SK-N-SH treated with all-trans-retinoic acid at 6 μM for 48 hours (cell line): Measurements from ENCODE around the gene OR51B4.

ENCODE experiments used
- ATAC-seq: fragments of 200-7000 bp; cut with Tn5 transposase; 3 replicates; pipeline ENCODE4 v1.9.1; 2020; ENCODE audit warnings: mild to moderate bottlenecking, moderate library complexity
- BACH2 ChIP-seq: fragments of 250-450 bp; sonication (Bioruptor Pico); IDR thresholded peaks from 2 replicates; pipeline ENCODE4 v1.9.0; 2021; ENCODE audit warnings: mild to moderate bottlenecking, borderline replicate concordance
- CSDC2 ChIP-seq: fragments of 250-450 bp; sonication (Bioruptor Pico); IDR thresholded peaks from 2 replicates; pipeline ENCODE4 v1.5.0; 2020; ENCODE audit warnings: mild to moderate bottlenecking, moderate library complexity
- ESRRG ChIP-seq: fragments of 250-450 bp; sonication (Bioruptor Pico); IDR thresholded peaks from 2 replicates; pipeline ENCODE4 v1.6.1; 2021; ENCODE audit warnings: mild to moderate bottlenecking
- GLIS3 ChIP-seq: fragments of 250-450 bp; sonication (Bioruptor Pico); IDR thresholded peaks from 2 replicates; pipeline ENCODE4 v1.5.0; 2020; ENCODE audit warnings: mild to moderate bottlenecking, moderate library complexity
- ISL1 ChIP-seq: fragments of 250-450 bp; sonication (Bioruptor Pico); IDR thresholded peaks from 2 replicates; pipeline ENCODE4 v2.1.2; 2022; ENCODE audit warnings: mild to moderate bottlenecking, moderate library complexity
- OSR1 ChIP-seq: fragments of 250-450 bp; sonication (Bioruptor Pico); IDR thresholded peaks from 2 replicates; pipeline ENCODE4 v1.8.0; 2022; ENCODE audit warnings: moderate library complexity, mild to moderate bottlenecking, inconsistent platforms
- RARB ChIP-seq: fragments of 250-450 bp; sonication (Bioruptor Pico); IDR thresholded peaks from 2 replicates; pipeline ENCODE4 v1.8.0; 2021; ENCODE audit warnings: mild to moderate bottlenecking, moderate library complexity
- SNAI2 ChIP-seq: fragments of 250-450 bp; sonication (Bioruptor Pico); IDR thresholded peaks from 2 replicates; pipeline ENCODE4 v1.5.0; 2020; ENCODE audit warnings: mild to moderate bottlenecking, moderate library complexity
- TOX ChIP-seq: fragments of 250-450 bp; sonication (Bioruptor Pico); IDR thresholded peaks from 2 replicates; pipeline ENCODE4 v1.8.0; 2021; ENCODE audit warnings: mild to moderate bottlenecking, moderate library complexity, borderline replicate concordance
- ZC3H10 ChIP-seq: fragments of 250-450 bp; sonication (Bioruptor Pico); IDR thresholded peaks from 2 replicates; pipeline ENCODE4 v1.5.1; 2021; ENCODE audit warnings: mild to moderate bottlenecking, moderate library complexity
- ZFP3 ChIP-seq: fragments of 250-450 bp; sonication (Bioruptor Pico); IDR thresholded peaks from 2 replicates; pipeline ENCODE4 v1.5.0; 2020; ENCODE audit warnings: mild to moderate bottlenecking, moderate library complexity
- ZFP30 ChIP-seq: fragments of 450-650 bp; formaldehyde crosslinking; IDR thresholded peaks from 2 replicates; pipeline ENCODE4 v1.5.0; 2022; ENCODE audit warnings: mild to moderate bottlenecking, moderate library complexity
- ZNF565 ChIP-seq: fragments of 450-650 bp; formaldehyde crosslinking; conservative IDR thresholded peaks from 2 replicates; pipeline ENCODE4 v1.5.0; 2020; ENCODE audit warnings: low read depth, mild to moderate bottlenecking, moderate library complexity
- ZNF8 ChIP-seq: fragments of 450-650 bp; formaldehyde crosslinking; IDR thresholded peaks from 2 replicates; pipeline ENCODE4 v1.5.0; 2020; ENCODE audit warnings: mild to moderate bottlenecking, moderate library complexity
- TF ChIP-seq, protein P1 (sequence below): fragments of 250-450 bp; sonication (Bioruptor Pico); IDR thresholded peaks from 2 replicates; pipeline ENCODE4 v1.5.1; 2021; ENCODE audit warnings: mild to moderate bottlenecking, moderate library complexity
- TF ChIP-seq, protein P2 (sequence below): fragments of 250-450 bp; sonication (Bioruptor Pico); IDR thresholded peaks from 2 replicates; pipeline ENCODE4 v1.8.0; 2020; ENCODE audit warnings: mild to moderate bottlenecking, moderate library complexity, borderline replicate concordance
- TF ChIP-seq, protein P3 (sequence below): fragments of 250-450 bp; sonication (Bioruptor Pico); IDR thresholded peaks from 2 replicates; pipeline ENCODE4 v1.8.0; 2021; ENCODE audit warnings: low read depth, mild to moderate bottlenecking, moderate library complexity, borderline replicate concordance
- TF ChIP-seq, protein P4 (sequence below): fragments of 250-450 bp; sonication (Bioruptor Pico); IDR thresholded peaks from 2 replicates; pipeline ENCODE4 v1.5.0; 2020; ENCODE audit warnings: mild to moderate bottlenecking, moderate library complexity

Gene OR51B4

DNA sequence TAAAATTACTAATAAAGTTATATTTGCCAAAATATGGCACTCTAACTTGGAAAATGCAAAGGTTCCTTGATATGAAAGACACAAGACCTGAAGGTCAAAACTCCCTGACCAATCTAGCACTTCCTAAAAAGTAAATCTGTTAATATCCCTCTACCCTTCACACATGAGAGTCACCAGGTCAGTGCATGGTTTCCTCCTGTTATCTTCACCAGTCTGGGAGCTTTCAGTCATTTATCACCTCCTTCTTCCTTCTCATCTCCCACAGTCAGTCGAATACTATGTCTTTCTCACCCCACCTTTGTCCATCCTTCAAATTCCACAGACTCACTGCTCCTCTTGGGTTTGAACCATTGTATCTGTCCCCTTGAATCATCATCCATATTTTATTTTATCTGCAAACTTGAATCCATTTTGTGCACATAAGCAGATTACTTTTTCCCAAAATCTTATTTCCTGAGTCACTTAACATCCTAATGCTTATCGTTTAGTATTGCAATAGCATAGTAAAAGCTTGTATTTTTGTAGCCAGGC is 34.6 kb downstream of the OR51B4 start:
- no peak for TF ChIP-seq GLIS3
- no peak for TF ChIP-seq ZNF8 (CRISPR knock-in tag)
- TF ChIP-seq, protein P1, sequence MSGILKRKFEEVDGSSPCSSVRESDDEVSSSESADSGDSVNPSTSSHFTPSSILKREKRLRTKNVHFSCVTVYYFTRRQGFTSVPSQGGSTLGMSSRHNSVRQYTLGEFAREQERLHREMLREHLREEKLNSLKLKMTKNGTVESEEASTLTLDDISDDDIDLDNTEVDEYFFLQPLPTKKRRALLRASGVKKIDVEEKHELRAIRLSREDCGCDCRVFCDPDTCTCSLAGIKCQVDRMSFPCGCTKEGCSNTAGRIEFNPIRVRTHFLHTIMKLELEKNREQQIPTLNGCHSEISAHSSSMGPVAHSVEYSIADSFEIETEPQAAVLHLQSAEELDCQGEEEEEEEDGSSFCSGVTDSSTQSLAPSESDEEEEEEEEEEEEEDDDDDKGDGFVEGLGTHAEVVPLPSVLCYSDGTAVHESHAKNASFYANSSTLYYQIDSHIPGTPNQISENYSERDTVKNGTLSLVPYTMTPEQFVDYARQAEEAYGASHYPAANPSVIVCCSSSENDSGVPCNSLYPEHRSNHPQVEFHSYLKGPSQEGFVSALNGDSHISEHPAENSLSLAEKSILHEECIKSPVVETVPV (CRISPR knock-in tag) = no peak
- TF ChIP-seq, protein P2, sequence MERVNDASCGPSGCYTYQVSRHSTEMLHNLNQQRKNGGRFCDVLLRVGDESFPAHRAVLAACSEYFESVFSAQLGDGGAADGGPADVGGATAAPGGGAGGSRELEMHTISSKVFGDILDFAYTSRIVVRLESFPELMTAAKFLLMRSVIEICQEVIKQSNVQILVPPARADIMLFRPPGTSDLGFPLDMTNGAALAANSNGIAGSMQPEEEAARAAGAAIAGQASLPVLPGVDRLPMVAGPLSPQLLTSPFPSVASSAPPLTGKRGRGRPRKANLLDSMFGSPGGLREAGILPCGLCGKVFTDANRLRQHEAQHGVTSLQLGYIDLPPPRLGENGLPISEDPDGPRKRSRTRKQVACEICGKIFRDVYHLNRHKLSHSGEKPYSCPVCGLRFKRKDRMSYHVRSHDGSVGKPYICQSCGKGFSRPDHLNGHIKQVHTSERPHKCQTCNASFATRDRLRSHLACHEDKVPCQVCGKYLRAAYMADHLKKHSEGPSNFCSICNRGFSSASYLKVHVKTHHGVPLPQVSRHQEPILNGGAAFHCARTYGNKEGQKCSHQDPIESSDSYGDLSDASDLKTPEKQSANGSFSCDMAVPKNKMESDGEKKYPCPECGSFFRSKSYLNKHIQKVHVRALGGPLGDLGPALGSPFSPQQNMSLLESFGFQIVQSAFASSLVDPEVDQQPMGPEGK (CRISPR knock-in tag) = no peak
- TF ChIP-seq ZC3H10 (CRISPR knock-in tag) = no peak
- TF ChIP-seq ISL1 (CRISPR knock-in tag) = no peak
- TF ChIP-seq OSR1 (CRISPR knock-in tag) = no peak
- no peak for TF ChIP-seq ESRRG (CRISPR knock-in tag)
- TF ChIP-seq SNAI2 (CRISPR knock-in tag) = no peak
- no peak for ATAC-seq

DNA sequence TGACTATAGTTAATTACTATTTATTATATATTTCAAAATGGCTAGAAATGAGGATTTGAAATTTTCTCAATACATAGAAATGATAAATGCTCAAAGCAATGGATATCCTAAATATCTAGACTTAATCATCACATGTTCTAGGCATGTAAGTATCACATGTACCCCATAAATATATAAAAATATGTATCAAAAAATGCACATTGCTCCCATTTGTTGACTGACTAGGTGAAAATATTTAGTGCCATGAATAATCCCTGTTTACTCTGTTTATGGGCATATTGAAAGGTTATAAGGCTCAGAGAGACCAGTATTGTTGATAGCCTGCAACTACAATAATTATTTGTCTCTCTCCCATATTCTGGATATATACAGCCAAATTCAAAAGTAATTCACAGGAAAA is 35.1 kb downstream of the OR51B4 start:
- TF ChIP-seq TOX (CRISPR knock-in tag) (no peak), ZNF565 (CRISPR knock-in tag) (no peak), ZFP30 (CRISPR knock-in tag) (no peak), CSDC2 (CRISPR knock-in tag) (no peak), RARB (no peak), GLIS3 (no peak)
- TF ChIP-seq, protein P3, sequence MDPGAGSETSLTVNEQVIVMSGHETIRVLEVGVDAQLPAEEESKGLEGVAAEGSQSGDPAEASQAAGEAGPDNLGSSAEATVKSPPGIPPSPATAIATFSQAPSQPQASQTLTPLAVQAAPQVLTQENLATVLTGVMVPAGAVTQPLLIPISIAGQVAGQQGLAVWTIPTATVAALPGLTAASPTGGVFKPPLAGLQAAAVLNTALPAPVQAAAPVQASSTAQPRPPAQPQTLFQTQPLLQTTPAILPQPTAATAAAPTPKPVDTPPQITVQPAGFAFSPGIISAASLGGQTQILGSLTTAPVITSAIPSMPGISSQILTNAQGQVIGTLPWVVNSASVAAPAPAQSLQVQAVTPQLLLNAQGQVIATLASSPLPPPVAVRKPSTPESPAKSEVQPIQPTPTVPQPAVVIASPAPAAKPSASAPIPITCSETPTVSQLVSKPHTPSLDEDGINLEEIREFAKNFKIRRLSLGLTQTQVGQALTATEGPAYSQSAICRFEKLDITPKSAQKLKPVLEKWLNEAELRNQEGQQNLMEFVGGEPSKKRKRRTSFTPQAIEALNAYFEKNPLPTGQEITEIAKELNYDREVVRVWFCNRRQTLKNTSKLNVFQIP (CRISPR knock-in tag) = no peak
- TF ChIP-seq, protein P4, sequence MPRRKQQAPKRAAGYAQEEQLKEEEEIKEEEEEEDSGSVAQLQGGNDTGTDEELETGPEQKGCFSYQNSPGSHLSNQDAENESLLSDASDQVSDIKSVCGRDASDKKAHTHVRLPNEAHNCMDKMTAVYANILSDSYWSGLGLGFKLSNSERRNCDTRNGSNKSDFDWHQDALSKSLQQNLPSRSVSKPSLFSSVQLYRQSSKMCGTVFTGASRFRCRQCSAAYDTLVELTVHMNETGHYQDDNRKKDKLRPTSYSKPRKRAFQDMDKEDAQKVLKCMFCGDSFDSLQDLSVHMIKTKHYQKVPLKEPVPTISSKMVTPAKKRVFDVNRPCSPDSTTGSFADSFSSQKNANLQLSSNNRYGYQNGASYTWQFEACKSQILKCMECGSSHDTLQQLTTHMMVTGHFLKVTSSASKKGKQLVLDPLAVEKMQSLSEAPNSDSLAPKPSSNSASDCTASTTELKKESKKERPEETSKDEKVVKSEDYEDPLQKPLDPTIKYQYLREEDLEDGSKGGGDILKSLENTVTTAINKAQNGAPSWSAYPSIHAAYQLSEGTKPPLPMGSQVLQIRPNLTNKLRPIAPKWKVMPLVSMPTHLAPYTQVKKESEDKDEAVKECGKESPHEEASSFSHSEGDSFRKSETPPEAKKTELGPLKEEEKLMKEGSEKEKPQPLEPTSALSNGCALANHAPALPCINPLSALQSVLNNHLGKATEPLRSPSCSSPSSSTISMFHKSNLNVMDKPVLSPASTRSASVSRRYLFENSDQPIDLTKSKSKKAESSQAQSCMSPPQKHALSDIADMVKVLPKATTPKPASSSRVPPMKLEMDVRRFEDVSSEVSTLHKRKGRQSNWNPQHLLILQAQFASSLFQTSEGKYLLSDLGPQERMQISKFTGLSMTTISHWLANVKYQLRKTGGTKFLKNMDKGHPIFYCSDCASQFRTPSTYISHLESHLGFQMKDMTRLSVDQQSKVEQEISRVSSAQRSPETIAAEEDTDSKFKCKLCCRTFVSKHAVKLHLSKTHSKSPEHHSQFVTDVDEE (CRISPR knock-in tag) = no peak
- no peak for ATAC-seq

DNA sequence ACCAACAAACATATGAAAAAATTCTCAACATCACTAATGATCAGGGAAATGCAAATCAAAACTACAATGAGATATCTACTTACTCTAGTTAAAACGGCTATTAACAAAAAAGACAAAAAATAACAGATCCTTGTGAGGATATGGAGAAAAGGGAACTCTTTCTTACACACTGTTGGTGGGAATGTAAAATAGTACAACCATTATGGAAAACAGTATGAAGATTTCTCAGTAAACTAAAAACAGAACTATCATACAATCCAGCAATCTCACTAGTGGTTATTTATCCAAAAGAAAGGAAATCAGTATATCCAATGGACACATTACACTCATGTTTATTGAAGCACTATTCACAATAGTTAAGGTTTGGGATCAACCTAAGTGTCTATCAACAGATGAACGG is 35.9 kb downstream of the OR51B4 start:
- ATAC-seq = no peak
- no peak for TF ChIP-seq BACH2
- no peak for TF ChIP-seq RARB
- TF ChIP-seq ZNF565 (CRISPR knock-in tag) = no peak
- TF ChIP-seq OSR1 (CRISPR knock-in tag) = no peak
- TF ChIP-seq, protein P3 (CRISPR knock-in tag) = no peak
- no peak for TF ChIP-seq ZFP3 (CRISPR knock-in tag)
- TF ChIP-seq, protein P1 (CRISPR knock-in tag) = no peak
- TF ChIP-seq CSDC2 (CRISPR knock-in tag) = no peak
- no peak for TF ChIP-seq SNAI2 (CRISPR knock-in tag)
- no peak for TF ChIP-seq ZNF8 (CRISPR knock-in tag)
- TF ChIP-seq, all 23 proteins: peak for 0
